ACC112 (cell line): ENCODE results near the gene ERMN.
"Not testable (repeated sequence)": the region's sequence is repeated elsewhere in the genome, so short reads cannot be mapped to it uniquely, and the experiment has no call there.

ENCODE experiments used
- H2AFZ ChIP-seq: fragments of 200-600 bp; sonication (generic); one replicate; pipeline ENCODE4 v1.6.0; 2017; ENCODE audit warnings: antibody characterized with exemption, low read length; ENCODE audit not compliant: unreplicated experiment
- H3K27ac ChIP-seq: fragments of 200-600 bp; sonication (generic); 2 replicates; pipeline ENCODE4 v1.5.1; 2014; ENCODE audit warnings: low read depth, mild to moderate bottlenecking, antibody characterized with exemption, low read length, moderate library complexity
- H3K27me3 ChIP-seq: fragments of 200-600 bp; sonication (generic); 2 replicates; pipeline ENCODE4 v1.6.1; 2014; ENCODE audit warnings: mild to moderate bottlenecking, antibody characterized with exemption, low read length, moderate library complexity, mixed read lengths; ENCODE audit not compliant: insufficient read depth
- H3K36me3 ChIP-seq: fragments of 200-600 bp; sonication (generic); 2 replicates; pipeline ENCODE4 v1.6.1; 2016; ENCODE audit warnings: mild to moderate bottlenecking, antibody characterized with exemption, low read length, moderate library complexity, mixed read lengths; ENCODE audit not compliant: insufficient read depth
- H3K4me1 ChIP-seq: fragments of 200-600 bp; sonication (generic); one replicate; pipeline ENCODE4 v1.6.1; 2016; ENCODE audit warnings: low read length, mixed read lengths; ENCODE audit not compliant: insufficient read depth, unreplicated experiment, control insufficient read depth
- H3K4me3 ChIP-seq: fragments of 200-600 bp; sonication (generic); 2 replicates; pipeline ENCODE4 v1.5.1; 2014; ENCODE audit warnings: mild to moderate bottlenecking, low read depth, low read length
- H3K79me2 ChIP-seq: fragments of 200-600 bp; sonication (generic); one replicate; pipeline ENCODE4 v1.6.0; 2016; ENCODE audit warnings: low read length; ENCODE audit not compliant: control insufficient read depth, unreplicated experiment, insufficient read depth

Gene ERMN

DNA sequence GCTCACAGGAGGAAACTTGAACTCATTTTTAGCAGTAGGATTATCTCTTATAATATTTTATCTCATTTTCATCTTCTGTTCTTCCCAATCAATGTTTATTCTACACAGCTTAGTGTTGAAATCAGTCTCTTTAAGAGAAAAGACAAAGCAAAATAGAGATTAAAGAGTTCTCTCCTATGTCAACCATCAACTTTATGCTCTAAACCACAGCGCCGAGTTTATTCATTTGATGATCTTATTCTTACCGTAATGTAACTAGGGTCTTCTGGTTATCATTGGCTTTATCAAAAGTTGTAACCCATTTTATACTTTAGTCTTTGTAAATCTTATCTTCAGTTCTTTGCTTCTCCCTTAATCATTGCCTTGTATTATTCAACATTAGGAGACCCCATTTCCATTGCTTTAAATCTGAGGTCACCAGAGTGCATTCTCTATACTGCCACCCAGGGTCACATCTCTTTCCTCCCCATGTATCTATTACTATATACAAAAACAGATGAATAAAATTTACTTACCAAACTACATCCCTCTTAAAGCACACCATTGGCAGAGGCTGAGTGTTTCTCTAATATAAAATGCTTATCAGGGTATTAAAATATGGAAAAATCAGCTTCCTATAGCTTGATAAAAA lies 22.8 kb upstream of the ERMN start:
- no peak overlapping the region for H3K27ac ChIP-seq
- peaks cover 13% of the 10 kb centered on the region for H3K4me1 ChIP-seq
- no peaks in the 10 kb centered on the region for H3K79me2 ChIP-seq
- H3K27me3 ChIP-seq = no peaks in the 10 kb centered on the region
- no peak overlapping the region for H3K4me3 ChIP-seq
- H2AFZ ChIP-seq = no peak overlapping the region
- H3K36me3 ChIP-seq = no peaks in the 10 kb centered on the region

DNA sequence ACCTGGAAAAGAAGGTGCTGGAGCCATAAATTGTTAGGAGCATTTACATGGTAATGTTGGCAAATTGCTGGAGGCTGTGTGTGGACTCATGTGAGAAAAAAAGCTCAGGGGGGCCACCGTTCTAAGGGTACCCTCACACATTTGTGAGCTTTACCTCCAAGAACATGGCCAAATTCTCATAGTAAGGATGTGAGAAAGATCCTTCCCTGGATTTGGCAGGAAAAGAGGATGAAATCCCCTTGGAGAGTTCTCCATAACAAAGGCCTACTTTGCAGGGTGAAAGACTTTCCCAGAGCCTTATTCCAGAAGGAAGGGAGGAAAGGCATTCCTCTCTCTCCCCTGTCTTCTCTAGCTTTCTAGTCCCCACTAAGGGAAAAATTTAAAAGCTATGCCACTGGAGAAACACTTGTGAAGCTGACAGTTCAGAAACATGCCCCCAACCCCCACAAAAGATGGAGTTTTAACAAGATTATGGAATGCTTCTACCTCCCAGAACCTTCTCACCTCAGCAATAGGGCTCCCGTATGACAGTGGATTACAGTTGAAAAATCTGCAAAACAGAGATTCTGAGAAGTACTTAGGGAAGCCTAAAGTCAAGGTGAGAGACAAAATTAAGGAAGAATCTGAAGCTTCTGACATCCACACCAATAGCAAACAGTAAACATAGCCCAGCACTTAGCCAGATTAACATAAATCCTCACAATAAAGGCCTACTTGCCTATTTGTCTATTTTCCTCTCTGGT lies 20.2 kb upstream of the ERMN start:
- Histone ChIP-seq H3K4me3 (no peak overlapping the region), H3K36me3 (no peaks in the 10 kb centered on the region), H3K79me2 (no peaks in the 10 kb centered on the region), H3K4me1 (peaks cover 13% of the 10 kb centered on the region), H3K27me3 (no peaks in the 10 kb centered on the region), H2AFZ (no peak overlapping the region), H3K27ac (no peak overlapping the region)

DNA sequence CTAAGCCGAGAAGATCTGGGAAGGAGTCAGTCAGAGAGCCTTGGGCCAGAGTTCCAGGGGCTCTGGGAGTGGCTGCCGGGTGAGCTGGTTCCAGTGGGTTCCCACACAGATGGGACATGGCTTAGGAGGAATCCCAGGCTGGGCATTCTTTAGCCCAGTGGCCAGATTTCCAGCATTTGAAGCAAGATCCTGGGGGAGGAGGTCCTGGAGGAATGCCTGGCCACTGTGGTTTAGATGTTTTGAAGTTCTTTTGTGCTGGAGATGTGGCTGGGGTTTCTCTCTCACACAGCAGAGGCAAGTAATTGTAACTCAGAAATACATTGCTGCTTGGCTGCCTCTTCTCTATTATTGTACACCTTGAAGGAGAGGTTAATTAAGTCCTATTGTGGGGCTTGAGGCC lies 15.8 kb upstream of the ERMN start:
- not testable (repeated sequence) for H3K27me3 ChIP-seq, H3K79me2 ChIP-seq, H3K4me3 ChIP-seq, H3K4me1 ChIP-seq, H3K36me3 ChIP-seq, H2AFZ ChIP-seq, H3K27ac ChIP-seq

DNA sequence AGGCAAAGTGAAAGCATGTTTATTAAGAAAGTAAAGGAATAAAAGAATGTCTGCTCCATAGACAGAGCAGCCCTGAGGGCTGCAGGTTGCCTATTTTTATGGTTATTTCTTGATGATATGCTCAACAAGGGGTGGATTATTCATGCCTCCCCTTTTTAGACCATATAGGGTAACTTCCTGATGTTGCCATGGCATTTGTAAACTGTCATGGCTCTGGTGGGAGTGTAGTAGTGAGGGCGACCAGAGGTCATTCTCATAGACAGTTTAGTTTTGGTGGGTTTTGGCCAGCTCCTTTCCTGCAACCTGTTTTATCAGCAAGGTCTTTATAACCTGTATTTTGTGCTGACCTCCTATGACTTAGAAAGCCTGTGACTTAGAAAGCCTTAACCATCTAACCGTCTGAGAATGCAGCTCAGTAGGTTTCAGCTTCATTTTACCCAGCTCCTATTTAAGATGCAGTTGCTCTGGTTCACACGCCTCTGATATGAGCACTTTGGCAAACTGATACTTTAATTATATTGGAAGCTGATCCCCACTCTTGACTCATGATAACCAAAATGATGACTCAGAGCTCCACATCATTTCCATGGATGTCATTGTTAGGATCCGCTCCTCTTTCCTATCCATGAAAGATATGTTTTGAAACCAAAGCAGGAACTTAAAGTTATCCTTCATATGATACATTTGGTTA lies 14.5 kb upstream of the ERMN start:
- Histone ChIP-seq H3K36me3 (no peaks in the 10 kb centered on the region), H3K27me3 (no peaks in the 10 kb centered on the region), H3K4me3 (no peak overlapping the region), H2AFZ (no peak overlapping the region), H3K79me2 (no peaks in the 10 kb centered on the region), H3K27ac (no peak overlapping the region), H3K4me1 (no peaks in the 10 kb centered on the region)

DNA sequence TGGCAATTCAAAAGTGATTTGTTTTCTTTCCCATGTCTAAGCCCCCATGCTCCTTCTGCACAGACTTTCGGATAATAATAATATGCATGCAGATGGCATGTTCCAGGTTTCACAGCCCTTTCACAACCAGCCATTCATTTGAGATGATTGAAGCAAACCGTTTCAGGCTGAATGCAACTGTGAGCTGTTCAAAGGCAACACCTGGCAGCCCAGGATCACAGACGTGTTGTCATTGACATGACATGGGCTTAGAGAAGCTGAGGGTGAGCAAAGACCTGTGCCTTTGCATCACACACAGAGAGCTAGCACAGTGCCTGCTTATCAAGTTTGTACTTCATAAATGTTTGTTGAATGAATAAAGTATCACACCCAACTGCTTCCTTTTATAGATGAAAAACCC lies 12.4 kb upstream of the ERMN start:
- Histone ChIP-seq H3K4me1 (no peaks in the 10 kb centered on the region), H3K4me3 (no peak overlapping the region), H3K27ac (no peak overlapping the region), H2AFZ (no peak overlapping the region), H3K36me3 (no peaks in the 10 kb centered on the region), H3K27me3 (no peaks in the 10 kb centered on the region), H3K79me2 (no peaks in the 10 kb centered on the region)

DNA sequence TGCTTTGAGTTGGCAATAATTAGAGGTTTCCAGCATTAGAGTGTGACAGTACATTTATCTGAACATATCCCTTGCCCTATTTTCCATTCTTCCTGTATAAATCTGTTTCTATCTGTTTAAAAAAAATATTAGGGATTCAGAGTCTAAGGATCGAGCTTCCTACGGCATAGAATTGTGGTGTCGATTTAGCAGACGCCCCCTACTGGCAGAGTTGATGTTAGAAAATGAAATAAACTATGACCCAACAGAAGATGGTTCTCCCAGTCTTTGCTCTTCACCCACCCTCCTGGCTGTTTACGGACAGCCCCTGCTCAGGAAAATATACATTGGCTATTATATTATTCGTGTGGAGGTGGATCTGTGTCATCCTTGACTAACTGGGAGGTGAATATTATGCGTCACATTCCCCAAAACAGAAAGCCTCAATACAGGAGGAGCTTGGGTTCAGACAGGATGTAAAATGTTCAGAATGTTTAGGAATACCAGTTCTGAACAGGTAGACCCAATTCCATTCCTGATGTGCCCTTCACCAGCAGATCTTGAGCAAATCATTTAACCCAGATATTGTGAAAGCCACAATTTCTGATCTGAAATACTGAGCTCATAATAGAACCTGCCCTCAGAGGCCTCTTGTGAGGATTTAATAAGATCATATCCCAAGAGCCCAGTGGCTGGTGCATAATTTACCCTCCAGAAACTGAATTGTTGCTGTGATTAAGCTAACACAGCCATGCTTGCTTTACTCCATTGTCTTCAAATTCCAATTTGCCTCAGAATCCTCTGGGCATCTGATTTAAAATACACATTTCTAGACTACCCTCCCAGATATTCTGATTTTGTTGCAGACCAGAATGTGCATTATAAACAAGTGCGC lies 10.8 kb upstream of the ERMN start:
- H3K36me3 ChIP-seq = no peaks in the 10 kb centered on the region
- H3K27ac ChIP-seq = no peak overlapping the region
- no peaks in the 10 kb centered on the region for H3K4me1 ChIP-seq
- no peaks in the 10 kb centered on the region for H3K79me2 ChIP-seq
- H3K4me3 ChIP-seq = no peak overlapping the region
- H2AFZ ChIP-seq = peak overlapping the region; percentile 87
- no peaks in the 10 kb centered on the region for H3K27me3 ChIP-seq

DNA sequence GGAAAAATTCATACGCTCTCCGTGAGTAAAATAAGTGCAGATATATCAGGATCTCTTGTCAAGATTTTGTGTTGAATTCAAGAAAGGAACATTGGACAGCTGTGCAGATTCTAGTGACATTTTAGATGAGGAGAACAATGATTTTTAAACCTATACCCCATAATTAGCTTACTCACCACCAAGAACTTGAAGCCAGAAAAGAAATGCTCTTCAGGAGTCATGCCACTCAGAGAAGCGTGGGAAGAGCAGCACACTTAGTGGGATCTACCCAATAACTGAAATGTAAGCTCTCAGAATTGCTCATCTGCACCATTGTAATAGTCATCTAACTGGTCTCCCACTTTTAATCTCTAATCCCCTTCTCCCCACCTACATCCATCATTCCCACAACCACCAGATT lies 9.2 kb upstream of the ERMN start:
- no peak overlapping the region for H2AFZ ChIP-seq
- H3K4me1 ChIP-seq = no peaks in the 10 kb centered on the region
- no peaks in the 10 kb centered on the region for H3K27me3 ChIP-seq
- no peaks in the 10 kb centered on the region for H3K79me2 ChIP-seq
- H3K36me3 ChIP-seq = no peaks in the 10 kb centered on the region
- no peak overlapping the region for H3K4me3 ChIP-seq
- H3K27ac ChIP-seq = no peak overlapping the region

DNA sequence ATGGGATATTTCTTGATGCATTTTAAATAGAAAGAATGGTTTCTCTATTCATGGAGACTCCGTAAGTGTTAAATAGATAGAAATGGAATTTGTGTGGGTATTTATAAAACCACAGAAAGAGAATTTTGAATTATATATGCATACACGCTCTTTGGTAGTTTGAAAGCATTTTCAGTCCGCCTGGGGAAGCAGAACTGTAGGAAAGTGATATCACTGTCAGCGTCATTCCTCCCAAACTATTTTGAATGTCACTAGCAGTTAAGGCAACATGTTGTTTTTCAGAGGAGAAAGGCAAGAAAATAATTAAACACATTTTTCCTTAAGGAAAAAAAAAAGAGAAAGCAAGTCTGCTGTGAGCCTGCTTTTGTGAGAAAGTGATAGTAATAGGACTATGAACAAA lies 8.7 kb upstream of the ERMN start:
- Histone ChIP-seq H3K79me2 (no peaks in the 10 kb centered on the region), H3K27ac (no peak overlapping the region), H3K27me3 (no peaks in the 10 kb centered on the region), H3K36me3 (no peaks in the 10 kb centered on the region), H2AFZ (no peak overlapping the region), H3K4me3 (no peak overlapping the region), H3K4me1 (no peaks in the 10 kb centered on the region)

DNA sequence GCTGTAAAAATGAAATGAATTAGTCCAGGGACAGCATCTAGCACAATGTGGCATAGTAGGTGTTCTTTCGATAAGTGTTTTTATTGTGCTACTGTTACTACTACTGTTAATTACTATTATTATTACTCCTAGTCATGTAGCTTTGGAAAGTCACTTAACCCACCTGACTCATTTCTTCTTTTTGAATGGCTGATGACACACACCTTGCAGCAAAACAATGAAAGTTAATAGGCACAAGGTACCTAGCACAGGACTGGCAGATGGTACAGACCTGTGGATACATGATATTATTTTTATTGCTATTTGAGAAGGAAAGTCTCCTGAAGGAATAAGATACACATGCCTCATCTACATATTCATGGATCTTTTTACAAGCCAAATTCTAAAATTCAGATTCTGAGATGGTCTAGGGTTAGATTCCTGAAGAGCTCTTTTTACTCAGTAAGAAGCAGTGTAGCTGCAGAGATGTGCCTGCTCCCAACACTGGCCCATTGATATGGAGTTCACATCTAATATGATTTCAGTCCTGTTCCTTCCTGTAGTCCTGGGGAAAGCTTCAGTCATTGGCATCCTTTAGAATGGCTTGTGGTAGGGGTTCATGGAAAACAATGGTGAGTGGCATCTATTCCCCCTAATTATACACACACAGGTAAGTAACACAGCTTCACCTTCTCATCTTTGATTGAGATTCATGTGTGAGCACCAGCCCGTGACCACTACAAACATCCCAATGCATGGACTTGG lies 7.9 kb upstream of the ERMN start:
- no peak overlapping the region for H3K27ac ChIP-seq
- no peaks in the 10 kb centered on the region for H3K27me3 ChIP-seq
- no peak overlapping the region for H2AFZ ChIP-seq

DNA sequence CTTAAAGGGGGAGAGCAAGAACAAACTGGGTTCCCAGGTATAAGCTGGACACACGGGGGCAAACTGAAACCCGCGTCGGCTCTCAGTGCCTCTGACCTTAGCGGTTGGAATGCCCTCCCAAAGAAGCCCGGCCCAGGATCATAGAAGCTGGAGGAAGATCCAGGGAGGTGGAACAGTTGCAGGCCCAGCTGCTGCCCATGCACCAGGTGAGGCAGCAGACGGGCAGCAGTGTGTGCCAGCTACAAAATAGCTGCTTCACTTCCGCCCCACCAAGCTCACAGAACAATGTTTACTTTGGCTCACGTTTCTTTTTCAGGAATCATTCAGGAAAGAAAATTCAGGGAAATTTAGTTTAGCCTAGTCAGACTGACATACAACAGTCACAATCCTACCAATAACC lies 3.9 kb upstream of the ERMN start:
- Histone ChIP-seq H3K27me3 (no peaks in the 10 kb centered on the region), H3K4me1 (peaks cover 9% of the 10 kb centered on the region), H3K79me2 (no peaks in the 10 kb centered on the region), H3K36me3 (no peaks in the 10 kb centered on the region), H3K27ac (no peak overlapping the region), H3K4me3 (no peak overlapping the region), H2AFZ (no peak overlapping the region)

More for the DNA sequence above, 7.9 kb upstream of the ERMN start:
- Histone ChIP-seq H3K4me1 (no peaks in the 10 kb centered on the region), H3K4me3 (no peak overlapping the region), H3K36me3 (no peaks in the 10 kb centered on the region), H3K79me2 (no peaks in the 10 kb centered on the region)
